HPDE6-E6E7 (cell line): ENCODE results near the gene GCNT2.
A peak's percentile ranks its signal among the peaks of the same experiment; 100 is the strongest.
"Not testable (repeated sequence)": the region's sequence is repeated elsewhere in the genome, so short reads cannot be mapped to it uniquely, and the experiment has no call there.

Source experiments
- DNase-seq: peaks from one replicate; pipeline ENCODE4 v3.0.0; 2011; ENCODE audit warnings: missing footprints; ENCODE audit errors: extremely low spot score

The GCNT2 gene

GRCh38 chr6:10514049-10514780 is 6.9 kb upstream of the GCNT2 start:
- DNase-seq, result no peak

- no peak for DNase-seq
These were observed 4.2 kb upstream of the GCNT2 start for GRCh38 chr6:10516953-10517352.

- DNase-seq, result peak; percentile 49
These were observed 2.4 kb upstream of the GCNT2 start for GRCh38 chr6:10518557-10519407.

- DNase-seq, result not testable (repeated sequence)
These were observed 1.8 kb upstream of the GCNT2 start for GRCh38 chr6:10519408-10519697.

GRCh38 chr6:10520468-10520867 is 683 bp upstream of the GCNT2 start:
- DNase-seq, result no peak

- DNase-seq, result no peak
These were observed 1.9 kb downstream of the GCNT2 start for GRCh38 chr6:10522929-10523573.

GRCh38 chr6:10526156-10526555 is 5.0 kb downstream of the GCNT2 start:
- no peak for DNase-seq

- peak; percentile 61 for DNase-seq
These were observed 7.2 kb downstream of the GCNT2 start for GRCh38 chr6:10528158-10528981.

- DNase-seq, result no peak
These were observed 8.2 kb downstream of the GCNT2 start for GRCh38 chr6:10529231-10529801.

GRCh38 chr6:10529828-10530374 is 8.8 kb downstream of the GCNT2 start:
- DNase-seq, result not testable (repeated sequence)

GRCh38 chr6:10531503-10531902 is 10.4 kb downstream of the GCNT2 start:
- no peak for DNase-seq

- no peak for DNase-seq
These were observed 10.8 kb downstream of the GCNT2 start for GRCh38 chr6:10531942-10532341.

- DNase-seq, result no peak
These were observed 11.2 kb downstream of the GCNT2 start for GRCh38 chr6:10532392-10532791.

GRCh38 chr6:10534419-10534762 is 13.2 kb downstream of the GCNT2 start:
- no peak for DNase-seq

- no peak for DNase-seq
These were observed 14.0 kb downstream of the GCNT2 start for GRCh38 chr6:10535193-10535592.

- no peak for DNase-seq
These were observed 16.6 kb downstream of the GCNT2 start for GRCh38 chr6:10537726-10538125.

GRCh38 chr6:10540073-10540746 is 19.1 kb downstream of the GCNT2 start:
- no peak for DNase-seq

- DNase-seq, result no peak
These were observed 20.4 kb downstream of the GCNT2 start for GRCh38 chr6:10541591-10541990.

- DNase-seq, result no peak
These were observed 21.1 kb downstream of the GCNT2 start for GRCh38 chr6:10542213-10542612.

- no peak for DNase-seq
These were observed 22.3 kb downstream of the GCNT2 start for GRCh38 chr6:10543488-10543887.

GRCh38 chr6:10545482-10545881 is 24.3 kb downstream of the GCNT2 start:
- no peak for DNase-seq
